GM23338 (cell line): ENCODE data around the gene OR10J4. TPM values are rescaled to one million over a fixed set of nuclear protein-coding genes. Genes with fewer than 3 reads are reported as not detected.

Experiments
- ATAC-seq: fragments of 200-7000 bp; cut with Tn5 transposase; 3 replicates; pipeline ENCODE4 v1.9.1; 2020
- DNase-seq: peaks from one replicate; pipeline ENCODE4 v3.0.0-alpha.2; 2015; ENCODE audit warnings: low spot score
- H2AFZ ChIP-seq: fragments of 200-600 bp; sonication (generic); 2 replicates; pipeline ENCODE4 v1.8.0; 2016; ENCODE audit warnings: antibody characterized with exemption, mild to moderate bottlenecking, moderate library complexity
- H3F3A ChIP-seq: fragments of 200-600 bp; sonication (generic); replicated peaks from 2 replicates; pipeline ENCODE4 v1.8.0; 2017; ENCODE audit warnings: antibody characterized with exemption, mixed run types, low read depth
- H3K27ac ChIP-seq: fragments of 200-600 bp; sonication (generic); 2 replicates; pipeline ENCODE4 v1.6.1; 2016; ENCODE audit warnings: low read depth
- H3K27me3 ChIP-seq: fragments of 200-600 bp; sonication (generic); 2 replicates; pipeline ENCODE4 v1.8.0; 2016; ENCODE audit warnings: mild to moderate bottlenecking, mixed run types, moderate library complexity; ENCODE audit not compliant: insufficient read depth
- H3K36me3 ChIP-seq: fragments of 200-600 bp; sonication (generic); 2 replicates; pipeline ENCODE4 v1.8.0; 2016; ENCODE audit warnings: mild to moderate bottlenecking; ENCODE audit not compliant: insufficient read depth
- H3K4me1 ChIP-seq: fragments of 200-600 bp; sonication (generic); 2 replicates; pipeline ENCODE4 v1.8.0; 2016; ENCODE audit warnings: mild to moderate bottlenecking, moderate library complexity; ENCODE audit not compliant: insufficient read depth
- H3K4me2 ChIP-seq: fragments of 200-600 bp; sonication (generic); 2 replicates; pipeline ENCODE4 v1.7.1; 2017; ENCODE audit warnings: mixed run types
- H3K4me3 ChIP-seq: fragments of 200-600 bp; sonication (generic); 2 replicates; pipeline ENCODE4 v1.6.1; 2016; ENCODE audit warnings: mixed run types
- H3K79me2 ChIP-seq: fragments of 200-600 bp; sonication (generic); replicated peaks from 2 replicates; pipeline ENCODE4 v1.8.0; 2017; ENCODE audit warnings: mild to moderate bottlenecking; ENCODE audit not compliant: insufficient read depth
- H3K9me2 ChIP-seq: fragments of 200-600 bp; sonication (generic); 2 replicates; pipeline ENCODE4 v1.8.0; 2017; ENCODE audit not compliant: insufficient read depth
- H4K20me1 ChIP-seq: fragments of 200-600 bp; sonication (generic); replicated peaks from 2 replicates; pipeline ENCODE4 v1.8.0; 2017; ENCODE audit warnings: mild to moderate bottlenecking; ENCODE audit not compliant: insufficient read depth
- H3K27ac Mint-ChIP-seq: 2 replicates; pipeline ENCODE4 v1.8.0; 2020; ENCODE audit warnings: inconsistent platforms, mild to moderate bottlenecking, moderate library complexity, mixed read lengths
- H3K27me3 Mint-ChIP-seq: 3 replicates; pipeline ENCODE4 v1.8.0; 2022; ENCODE audit warnings: low read depth, mild to moderate bottlenecking, moderate library complexity, mixed read lengths, inconsistent platforms; ENCODE audit not compliant: insufficient read depth, poor library complexity
- H3K36me3 Mint-ChIP-seq: 3 replicates; pipeline ENCODE4 v1.8.0; 2021; ENCODE audit warnings: low read depth, mild to moderate bottlenecking, inconsistent platforms, moderate library complexity, mixed read lengths
- H3K4me1 Mint-ChIP-seq: 3 replicates; pipeline ENCODE4 v1.8.0; 2020; ENCODE audit warnings: mild to moderate bottlenecking, inconsistent platforms, mixed read lengths
- H3K4me3 Mint-ChIP-seq: 3 replicates; pipeline ENCODE4 v1.8.0; 2021; ENCODE audit warnings: moderate library complexity, mild to moderate bottlenecking, inconsistent platforms, mixed read lengths
- H3K9me3 Mint-ChIP-seq: 3 replicates; pipeline ENCODE4 v1.8.0; 2020; ENCODE audit warnings: moderate library complexity, mild to moderate bottlenecking, inconsistent platforms, mixed read lengths
- CREB1 ChIP-seq: fragments of 250-450 bp; sonication (Bioruptor Pico); IDR thresholded peaks from 2 replicates; pipeline ENCODE4 v1.5.0; 2020; ENCODE audit warnings: low read depth, mild to moderate bottlenecking, moderate library complexity
- EZH2 ChIP-seq: fragments of 200-600 bp; sonication (generic); IDR thresholded peaks from one replicate; pipeline ENCODE4 v1.8.0; 2017; ENCODE audit warnings: antibody characterized with exemption, mild to moderate bottlenecking, low read depth; ENCODE audit not compliant: unreplicated experiment
- EZH2phosphoT487 ChIP-seq: fragments of 200-600 bp; sonication (generic); IDR thresholded peaks from one replicate; pipeline ENCODE4 v1.8.1; 2018; ENCODE audit warnings: antibody characterized with exemption; ENCODE audit not compliant: unreplicated experiment
- JUNB ChIP-seq: IDR thresholded peaks from one replicate; pipeline ENCODE4 v1.6.1; 2016; ENCODE audit warnings: antibody characterized with exemption; ENCODE audit not compliant: unreplicated experiment
- NANOG ChIP-seq: IDR thresholded peaks from 2 replicates; pipeline ENCODE4 v1.6.1; 2016; ENCODE audit warnings: antibody characterized with exemption, borderline replicate concordance
- POLR2AphosphoS5 ChIP-seq: IDR thresholded peaks from 2 replicates; pipeline ENCODE4 v1.6.1; 2016; ENCODE audit warnings: antibody characterized with exemption, low read depth
- STAT1 ChIP-seq: IDR thresholded peaks from one replicate; pipeline ENCODE4 v1.6.1; 2016; ENCODE audit warnings: antibody characterized with exemption; ENCODE audit not compliant: unreplicated experiment
- ZNF114 ChIP-seq: fragments of 250-450 bp; sonication (Bioruptor Pico); IDR thresholded peaks from 2 replicates; pipeline ENCODE4 v1.5.0; 2020; ENCODE audit warnings: mild to moderate bottlenecking, moderate library complexity
- ZNF331 ChIP-seq: fragments of 250-450 bp; sonication (Bioruptor Pico); IDR thresholded peaks from 2 replicates; pipeline ENCODE4 v1.5.0; 2020; ENCODE audit warnings: low read depth, mild to moderate bottlenecking, moderate library complexity
- polyA plus RNA-seq: library from polyadenylated mRNA; unstranded; fragments of >200 nt; fragmentation: Nextera tagmentation; extraction: Ambion mirVana; gene quantifications from 2 replicates; pipeline ENCODE4 v1.2.1, GENCODE V29; 2016
- total RNA-seq: library from RNA; depleted of rRNA; stranded (reverse); fragments of >200 nt; shearing (Covaris generic); gene quantifications from 2 replicates; pipeline ENCODE4 v1.2.3, GENCODE V29; 2014
- TF ChIP-seq, protein P1 (sequence below), 2 experiments: fragments of 200-600 bp in 1 of 2; sonication (generic) in 1 of 2; conservative IDR thresholded peaks; 2 replicates each; pipeline versions ENCODE4 v1.5.1 to v1.6.1; 2016 to 2017; ENCODE audit warnings: antibody characterized with exemption in 2 of 2, low read depth in 2 of 2, mild to moderate bottlenecking in 2 of 2, moderate library complexity in 1 of 2
- TF ChIP-seq, protein P2 (sequence below): IDR thresholded peaks from 2 replicates; pipeline ENCODE4 v1.6.1; 2016; ENCODE audit warnings: antibody characterized with exemption
- TF ChIP-seq, protein P3 (sequence below): IDR thresholded peaks from one replicate; pipeline ENCODE4 v1.6.1; 2018; ENCODE audit warnings: antibody characterized with exemption; ENCODE audit not compliant: unreplicated experiment
- TF ChIP-seq, protein P4 (sequence below): fragments of 250-450 bp; sonication (Bioruptor Pico); IDR thresholded peaks from 2 replicates; pipeline ENCODE4 v1.5.0; 2020; ENCODE audit warnings: mild to moderate bottlenecking, moderate library complexity

The OR10J4 gene
- total and polyA plus RNA-seq, 2 experiments from 2014 or later, result not detected

DNA sequence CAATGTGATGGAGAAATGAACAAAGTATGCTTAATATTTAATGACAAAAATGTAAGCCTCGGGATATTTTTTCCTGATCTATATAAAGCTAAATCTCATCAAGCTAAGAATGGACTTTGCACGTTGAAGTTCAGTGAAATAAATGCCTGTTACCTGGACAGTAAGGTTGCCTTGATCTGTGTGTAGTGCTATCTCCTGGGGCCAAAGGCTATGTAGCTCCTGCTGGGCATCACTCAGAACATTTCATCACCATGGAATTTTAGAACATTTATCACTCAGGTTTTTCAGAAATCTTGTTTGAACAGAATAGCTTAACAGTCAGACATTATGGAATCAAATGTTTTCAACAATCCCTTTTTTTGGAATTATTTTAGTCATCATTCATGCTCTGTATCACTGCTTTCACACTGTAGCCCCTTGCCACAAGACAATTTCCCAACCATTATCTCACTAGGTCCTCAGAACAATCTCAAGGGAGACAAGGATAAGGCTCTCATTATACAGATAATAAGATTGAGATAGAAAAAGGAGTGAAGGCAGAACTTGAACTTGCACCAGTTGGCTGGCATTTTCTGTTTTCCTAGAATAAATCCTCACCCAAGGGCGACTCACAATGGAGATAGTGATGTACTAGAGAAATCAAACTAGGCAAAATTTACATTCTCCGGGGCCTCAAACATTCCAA lies 11.2 kb downstream of the OR10J4 start:
- Histone ChIP-seq H4K20me1 (no peaks in the 10 kb centered on the region), H3K4me1 (no peaks in the 10 kb centered on the region), H3K27ac (no peak overlapping the region), H3K79me2 (no peaks in the 10 kb centered on the region), H3K27me3 (no peaks in the 10 kb centered on the region), H3K9me2 (peaks cover 6% of the 10 kb centered on the region; the same call in 1 of the 2 replicates), H3K4me2 (no peak overlapping the region), H3K36me3 (no peaks in the 10 kb centered on the region), H3K4me3 (no peak overlapping the region), H3F3A (no peaks in the 10 kb centered on the region), H2AFZ (no peak overlapping the region)
- Mint-ChIP-seq H3K4me3 (no peak overlapping the region), H3K9me3 (peaks cover 5% of the 10 kb centered on the region), H3K4me1 (no peaks in the 10 kb centered on the region), H3K36me3 (0 out of 3 replicates have a peak, but pooled peaks cover 5% of the 10 kb centered on the region), H3K27ac (no peak overlapping the region), H3K27me3 (peaks cover 2% of the 10 kb centered on the region)
- TF ChIP-seq, protein P1, sequence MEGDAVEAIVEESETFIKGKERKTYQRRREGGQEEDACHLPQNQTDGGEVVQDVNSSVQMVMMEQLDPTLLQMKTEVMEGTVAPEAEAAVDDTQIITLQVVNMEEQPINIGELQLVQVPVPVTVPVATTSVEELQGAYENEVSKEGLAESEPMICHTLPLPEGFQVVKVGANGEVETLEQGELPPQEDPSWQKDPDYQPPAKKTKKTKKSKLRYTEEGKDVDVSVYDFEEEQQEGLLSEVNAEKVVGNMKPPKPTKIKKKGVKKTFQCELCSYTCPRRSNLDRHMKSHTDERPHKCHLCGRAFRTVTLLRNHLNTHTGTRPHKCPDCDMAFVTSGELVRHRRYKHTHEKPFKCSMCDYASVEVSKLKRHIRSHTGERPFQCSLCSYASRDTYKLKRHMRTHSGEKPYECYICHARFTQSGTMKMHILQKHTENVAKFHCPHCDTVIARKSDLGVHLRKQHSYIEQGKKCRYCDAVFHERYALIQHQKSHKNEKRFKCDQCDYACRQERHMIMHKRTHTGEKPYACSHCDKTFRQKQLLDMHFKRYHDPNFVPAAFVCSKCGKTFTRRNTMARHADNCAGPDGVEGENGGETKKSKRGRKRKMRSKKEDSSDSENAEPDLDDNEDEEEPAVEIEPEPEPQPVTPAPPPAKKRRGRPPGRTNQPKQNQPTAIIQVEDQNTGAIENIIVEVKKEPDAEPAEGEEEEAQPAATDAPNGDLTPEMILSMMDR (conservative IDR thresholded peaks at IDR 0.05; ENCODE audit: low read depth in 2 of 2), result no peak
- TF ChIP-seq JUNB (no peak), ZNF114 (no peak), STAT1 (no peak), ZNF331 (no peak), CREB1 (CRISPR knock-in tag) (no peak), POLR2AphosphoS5 (no peak), EZH2phosphoT487 (no peak), NANOG (no peak), EZH2 (no peak)
- TF ChIP-seq, protein P2, sequence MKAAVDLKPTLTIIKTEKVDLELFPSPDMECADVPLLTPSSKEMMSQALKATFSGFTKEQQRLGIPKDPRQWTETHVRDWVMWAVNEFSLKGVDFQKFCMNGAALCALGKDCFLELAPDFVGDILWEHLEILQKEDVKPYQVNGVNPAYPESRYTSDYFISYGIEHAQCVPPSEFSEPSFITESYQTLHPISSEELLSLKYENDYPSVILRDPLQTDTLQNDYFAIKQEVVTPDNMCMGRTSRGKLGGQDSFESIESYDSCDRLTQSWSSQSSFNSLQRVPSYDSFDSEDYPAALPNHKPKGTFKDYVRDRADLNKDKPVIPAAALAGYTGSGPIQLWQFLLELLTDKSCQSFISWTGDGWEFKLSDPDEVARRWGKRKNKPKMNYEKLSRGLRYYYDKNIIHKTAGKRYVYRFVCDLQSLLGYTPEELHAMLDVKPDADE, result no peak
- TF ChIP-seq, protein P3, sequence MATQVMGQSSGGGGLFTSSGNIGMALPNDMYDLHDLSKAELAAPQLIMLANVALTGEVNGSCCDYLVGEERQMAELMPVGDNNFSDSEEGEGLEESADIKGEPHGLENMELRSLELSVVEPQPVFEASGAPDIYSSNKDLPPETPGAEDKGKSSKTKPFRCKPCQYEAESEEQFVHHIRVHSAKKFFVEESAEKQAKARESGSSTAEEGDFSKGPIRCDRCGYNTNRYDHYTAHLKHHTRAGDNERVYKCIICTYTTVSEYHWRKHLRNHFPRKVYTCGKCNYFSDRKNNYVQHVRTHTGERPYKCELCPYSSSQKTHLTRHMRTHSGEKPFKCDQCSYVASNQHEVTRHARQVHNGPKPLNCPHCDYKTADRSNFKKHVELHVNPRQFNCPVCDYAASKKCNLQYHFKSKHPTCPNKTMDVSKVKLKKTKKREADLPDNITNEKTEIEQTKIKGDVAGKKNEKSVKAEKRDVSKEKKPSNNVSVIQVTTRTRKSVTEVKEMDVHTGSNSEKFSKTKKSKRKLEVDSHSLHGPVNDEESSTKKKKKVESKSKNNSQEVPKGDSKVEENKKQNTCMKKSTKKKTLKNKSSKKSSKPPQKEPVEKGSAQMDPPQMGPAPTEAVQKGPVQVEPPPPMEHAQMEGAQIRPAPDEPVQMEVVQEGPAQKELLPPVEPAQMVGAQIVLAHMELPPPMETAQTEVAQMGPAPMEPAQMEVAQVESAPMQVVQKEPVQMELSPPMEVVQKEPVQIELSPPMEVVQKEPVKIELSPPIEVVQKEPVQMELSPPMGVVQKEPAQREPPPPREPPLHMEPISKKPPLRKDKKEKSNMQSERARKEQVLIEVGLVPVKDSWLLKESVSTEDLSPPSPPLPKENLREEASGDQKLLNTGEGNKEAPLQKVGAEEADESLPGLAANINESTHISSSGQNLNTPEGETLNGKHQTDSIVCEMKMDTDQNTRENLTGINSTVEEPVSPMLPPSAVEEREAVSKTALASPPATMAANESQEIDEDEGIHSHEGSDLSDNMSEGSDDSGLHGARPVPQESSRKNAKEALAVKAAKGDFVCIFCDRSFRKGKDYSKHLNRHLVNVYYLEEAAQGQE, result no peak
- TF ChIP-seq, protein P4, sequence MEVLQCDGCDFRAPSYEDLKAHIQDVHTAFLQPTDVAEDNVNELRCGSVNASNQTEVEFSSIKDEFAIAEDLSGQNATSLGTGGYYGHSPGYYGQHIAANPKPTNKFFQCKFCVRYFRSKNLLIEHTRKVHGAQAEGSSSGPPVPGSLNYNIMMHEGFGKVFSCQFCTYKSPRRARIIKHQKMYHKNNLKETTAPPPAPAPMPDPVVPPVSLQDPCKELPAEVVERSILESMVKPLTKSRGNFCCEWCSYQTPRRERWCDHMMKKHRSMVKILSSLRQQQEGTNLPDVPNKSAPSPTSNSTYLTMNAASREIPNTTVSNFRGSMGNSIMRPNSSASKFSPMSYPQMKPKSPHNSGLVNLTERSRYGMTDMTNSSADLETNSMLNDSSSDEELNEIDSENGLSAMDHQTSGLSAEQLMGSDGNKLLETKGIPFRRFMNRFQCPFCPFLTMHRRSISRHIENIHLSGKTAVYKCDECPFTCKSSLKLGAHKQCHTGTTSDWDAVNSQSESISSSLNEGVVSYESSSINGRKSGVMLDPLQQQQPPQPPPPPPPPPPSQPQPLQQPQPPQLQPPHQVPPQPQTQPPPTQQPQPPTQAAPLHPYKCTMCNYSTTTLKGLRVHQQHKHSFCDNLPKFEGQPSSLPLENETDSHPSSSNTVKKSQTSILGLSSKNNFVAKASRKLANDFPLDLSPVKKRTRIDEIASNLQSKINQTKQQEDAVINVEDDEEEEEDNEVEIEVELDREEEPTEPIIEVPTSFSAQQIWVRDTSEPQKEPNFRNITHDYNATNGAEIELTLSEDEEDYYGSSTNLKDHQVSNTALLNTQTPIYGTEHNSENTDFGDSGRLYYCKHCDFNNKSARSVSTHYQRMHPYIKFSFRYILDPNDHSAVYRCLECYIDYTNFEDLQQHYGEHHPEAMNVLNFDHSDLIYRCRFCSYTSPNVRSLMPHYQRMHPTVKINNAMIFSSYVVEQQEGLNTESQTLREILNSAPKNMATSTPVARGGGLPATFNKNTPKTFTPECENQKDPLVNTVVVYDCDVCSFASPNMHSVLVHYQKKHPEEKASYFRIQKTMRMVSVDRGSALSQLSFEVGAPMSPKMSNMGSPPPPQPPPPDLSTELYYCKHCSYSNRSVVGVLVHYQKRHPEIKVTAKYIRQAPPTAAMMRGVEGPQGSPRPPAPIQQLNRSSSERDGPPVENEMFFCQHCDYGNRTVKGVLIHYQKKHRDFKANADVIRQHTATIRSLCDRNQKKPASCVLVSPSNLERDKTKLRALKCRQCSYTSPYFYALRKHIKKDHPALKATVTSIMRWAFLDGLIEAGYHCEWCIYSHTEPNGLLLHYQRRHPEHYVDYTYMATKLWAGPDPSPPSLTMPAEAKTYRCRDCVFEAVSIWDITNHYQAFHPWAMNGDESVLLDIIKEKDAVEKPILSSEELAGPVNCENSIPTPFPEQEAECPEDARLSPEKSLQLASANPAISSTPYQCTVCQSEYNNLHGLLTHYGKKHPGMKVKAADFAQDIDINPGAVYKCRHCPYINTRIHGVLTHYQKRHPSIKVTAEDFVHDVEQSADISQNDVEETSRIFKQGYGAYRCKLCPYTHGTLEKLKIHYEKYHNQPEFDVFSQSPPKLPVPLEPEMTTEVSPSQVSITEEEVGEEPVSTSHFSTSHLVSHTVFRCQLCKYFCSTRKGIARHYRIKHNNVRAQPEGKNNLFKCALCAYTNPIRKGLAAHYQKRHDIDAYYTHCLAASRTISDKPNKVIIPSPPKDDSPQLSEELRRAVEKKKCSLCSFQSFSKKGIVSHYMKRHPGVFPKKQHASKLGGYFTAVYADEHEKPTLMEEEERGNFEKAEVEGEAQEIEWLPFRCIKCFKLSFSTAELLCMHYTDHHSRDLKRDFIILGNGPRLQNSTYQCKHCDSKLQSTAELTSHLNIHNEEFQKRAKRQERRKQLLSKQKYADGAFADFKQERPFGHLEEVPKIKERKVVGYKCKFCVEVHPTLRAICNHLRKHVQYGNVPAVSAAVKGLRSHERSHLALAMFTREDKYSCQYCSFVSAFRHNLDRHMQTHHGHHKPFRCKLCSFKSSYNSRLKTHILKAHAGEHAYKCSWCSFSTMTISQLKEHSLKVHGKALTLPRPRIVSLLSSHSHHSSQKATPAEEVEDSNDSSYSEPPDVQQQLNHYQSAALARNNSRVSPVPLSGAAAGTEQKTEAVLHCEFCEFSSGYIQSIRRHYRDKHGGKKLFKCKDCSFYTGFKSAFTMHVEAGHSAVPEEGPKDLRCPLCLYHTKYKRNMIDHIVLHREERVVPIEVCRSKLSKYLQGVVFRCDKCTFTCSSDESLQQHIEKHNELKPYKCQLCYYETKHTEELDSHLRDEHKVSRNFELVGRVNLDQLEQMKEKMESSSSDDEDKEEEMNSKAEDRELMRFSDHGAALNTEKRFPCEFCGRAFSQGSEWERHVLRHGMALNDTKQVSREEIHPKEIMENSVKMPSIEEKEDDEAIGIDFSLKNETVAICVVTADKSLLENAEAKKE (CRISPR knock-in tag), result no peak
- ATAC-seq (no peak), DNase-seq (no peak)
